GM13976 (cell line): ENCODE results near the gene ANGEL1.

Source experiments
- DNase-seq: peaks from one replicate; pipeline ENCODE4 v3.0.0; 2012; ENCODE audit warnings: low spot score
- in situ Hi-C: fragments of 300-500 bp; cut with MboI; formaldehyde crosslinking; loops from one replicate; pipeline ENCODE4 v1.12.0; 2022; ENCODE audit warnings: low sequenced_read_pairs, mixed read lengths, inconsistent platforms; ENCODE audit not compliant: unreplicated experiment
- TF ChIP-seq, protein P1 (sequence below): IDR thresholded peaks from 2 replicates; pipeline ENCODE4 v1.5.1; 2012; ENCODE audit warnings: borderline replicate concordance, mild to moderate bottlenecking; ENCODE audit not compliant: insufficient read depth; ENCODE audit errors: extremely low read depth, missing control alignments, control extremely low read depth

The ANGEL1 gene

GRCh38 chr14:76844223-76844622 lies 31.5 kb upstream of the ANGEL1 start:
- TF ChIP-seq, protein P1, sequence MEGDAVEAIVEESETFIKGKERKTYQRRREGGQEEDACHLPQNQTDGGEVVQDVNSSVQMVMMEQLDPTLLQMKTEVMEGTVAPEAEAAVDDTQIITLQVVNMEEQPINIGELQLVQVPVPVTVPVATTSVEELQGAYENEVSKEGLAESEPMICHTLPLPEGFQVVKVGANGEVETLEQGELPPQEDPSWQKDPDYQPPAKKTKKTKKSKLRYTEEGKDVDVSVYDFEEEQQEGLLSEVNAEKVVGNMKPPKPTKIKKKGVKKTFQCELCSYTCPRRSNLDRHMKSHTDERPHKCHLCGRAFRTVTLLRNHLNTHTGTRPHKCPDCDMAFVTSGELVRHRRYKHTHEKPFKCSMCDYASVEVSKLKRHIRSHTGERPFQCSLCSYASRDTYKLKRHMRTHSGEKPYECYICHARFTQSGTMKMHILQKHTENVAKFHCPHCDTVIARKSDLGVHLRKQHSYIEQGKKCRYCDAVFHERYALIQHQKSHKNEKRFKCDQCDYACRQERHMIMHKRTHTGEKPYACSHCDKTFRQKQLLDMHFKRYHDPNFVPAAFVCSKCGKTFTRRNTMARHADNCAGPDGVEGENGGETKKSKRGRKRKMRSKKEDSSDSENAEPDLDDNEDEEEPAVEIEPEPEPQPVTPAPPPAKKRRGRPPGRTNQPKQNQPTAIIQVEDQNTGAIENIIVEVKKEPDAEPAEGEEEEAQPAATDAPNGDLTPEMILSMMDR: no peak
- in situ Hi-C loops: no loop called here
- no peak for DNase-seq

GRCh38 chr14:76842414-76842813 lies 29.7 kb upstream of the ANGEL1 start:
- TF ChIP-seq, protein P1: no peak
- in situ Hi-C loops: no loop called here
- DNase-seq: no peak

DNA sequence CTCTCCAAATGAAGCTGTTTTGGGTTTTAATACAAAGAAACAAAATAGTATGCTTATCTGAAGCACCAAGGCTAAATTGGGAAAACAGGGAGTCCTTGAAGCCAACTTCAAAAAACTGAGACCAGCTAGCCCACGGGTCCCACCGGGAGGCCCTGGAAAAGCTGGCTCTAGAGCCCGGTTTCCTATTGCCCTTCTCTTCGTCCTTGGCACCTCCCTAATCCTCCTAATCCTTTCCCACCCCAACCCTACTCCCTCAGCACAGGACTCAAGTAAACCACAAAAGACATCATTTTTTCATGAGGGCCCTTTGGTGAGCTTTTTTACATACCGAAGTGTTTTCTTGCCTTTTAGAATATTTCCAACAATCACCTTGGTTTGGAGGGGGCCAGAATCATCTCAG lies 24.8 kb upstream of the ANGEL1 start:
- DNase-seq: no peak
- in situ Hi-C loops: no loop called here
- TF ChIP-seq, protein P1: no peak

- DNase-seq: no peak
- in situ Hi-C loops: no loop called here
- TF ChIP-seq, protein P1: no peak
Measured at GRCh38 chr14:76836029-76836630, 23.4 kb upstream of the ANGEL1 start.

GRCh38 chr14:76834241-76834661 lies 21.6 kb upstream of the ANGEL1 start:
- in situ Hi-C loops: no loop called here
- TF ChIP-seq, protein P1: no peak
- no peak for DNase-seq

- in situ Hi-C loops: no loop called here
- TF ChIP-seq, protein P1: no peak
- DNase-seq: no peak
Measured at GRCh38 chr14:76833011-76833410, 20.3 kb upstream of the ANGEL1 start.

- TF ChIP-seq, protein P1: no peak
- in situ Hi-C loops: no loop called here
- DNase-seq: no peak
Measured at GRCh38 chr14:76832503-76832988, 19.9 kb upstream of the ANGEL1 start.
